Esophagus muscularis mucosa (tissue), 4 donors: ENCODE measurements around the gene TBCEL. TPM values are rescaled to one million over a fixed set of nuclear protein-coding genes. Genes with fewer than 3 reads are reported as not detected.

Experiments
- DNase-seq: peaks from one replicate; pipeline ENCODE4 v3.0.0-alpha.2; 2017; ENCODE audit errors: extremely low spot score
- H3K27ac ChIP-seq, 4 donors: fragments of 200-600 bp; sonication (generic); replicated peaks in 1 of 4; 1 replicate in 3 of 4; 2 replicates in 1 of 4; pipeline ENCODE4 v1.5.1; 2016 to 2019; ENCODE audit warnings: mild to moderate bottlenecking in 1 of 4
- H3K27me3 ChIP-seq, 4 donors: fragments of 200-600 bp; sonication (generic); one replicate each; pipeline versions ENCODE4 v1.5.1 to v1.6.0; 2016 to 2019
- H3K36me3 ChIP-seq, 4 donors: fragments of 200-600 bp; sonication (generic); one replicate each; pipeline ENCODE4 v1.5.1; 2016 to 2019
- H3K4me1 ChIP-seq, 4 donors: fragments of 200-600 bp; sonication (generic); one replicate each; pipeline ENCODE4 v1.5.1; 2016 to 2019
- H3K4me3 ChIP-seq, 4 donors: fragments of 200-600 bp; sonication (generic); 1 replicate in 2 of 4; 2 replicates in 2 of 4; pipeline ENCODE4 v1.5.1; 2016 to 2019; ENCODE audit warnings: mild to moderate bottlenecking in 4 of 4, moderate library complexity in 1 of 4
- H3K9me3 ChIP-seq, 4 donors: fragments of 200-600 bp; sonication (generic); 1 replicate in 3 of 4; 2 replicates in 1 of 4; pipeline ENCODE4 v1.5.1; 2016 to 2019
- EP300 ChIP-seq: sonication (generic); formaldehyde crosslinking; IDR thresholded peaks from one replicate; pipeline ENCODE4 v1.6.1; 2017; ENCODE audit warnings: antibody characterized with exemption
- POLR2A ChIP-seq: fragments of 450-650 bp; IDR thresholded peaks from one replicate; pipeline ENCODE4 v1.6.1; 2017; ENCODE audit warnings: antibody characterized with exemption, moderate library complexity, mild to moderate bottlenecking, low read depth
- POLR2AphosphoS5 ChIP-seq, 2 donors: sonication (generic); formaldehyde crosslinking; IDR thresholded peaks; one replicate each; pipeline ENCODE4 v1.6.1; 2017; ENCODE audit warnings: antibody characterized with exemption in 2 of 2
- WGBS: methylation state at CpG from one replicate; pipeline ENCODE4 v1.1.5; 2018; 5-methylcytosine and 5-hydroxymethylcytosine counted together
- intact Hi-C: fragments of 100-400 bp; cut with DNase I; formaldehyde crosslinking; loops from one replicate; pipeline ENCODE4 v1.15.1; 2023
- total RNA-seq, 4 donors: library from RNA; depleted of rRNA; stranded (reverse); fragments of >200 nt; gene quantifications; one replicate each; pipeline versions ENCODE4 v1.1.0 to v1.2.1, GENCODE V29; 2016
- TF ChIP-seq, protein P1 (sequence below), 3 experiments: fragments of 200-600 bp in 2 of 3; fragments of 450-650 bp in 1 of 3; sonication (generic) in 2 of 3; IDR thresholded peaks; one replicate each; pipeline ENCODE4 v1.5.1; 2017 to 2019; ENCODE audit warnings: antibody characterized with exemption in 3 of 3, mild to moderate bottlenecking in 2 of 3, moderate library complexity in 1 of 3

Gene TBCEL
- total RNA-seq, 4 donors from 2014 or later = 25.0 to 31.4 (median 27.9) TPM

DNA sequence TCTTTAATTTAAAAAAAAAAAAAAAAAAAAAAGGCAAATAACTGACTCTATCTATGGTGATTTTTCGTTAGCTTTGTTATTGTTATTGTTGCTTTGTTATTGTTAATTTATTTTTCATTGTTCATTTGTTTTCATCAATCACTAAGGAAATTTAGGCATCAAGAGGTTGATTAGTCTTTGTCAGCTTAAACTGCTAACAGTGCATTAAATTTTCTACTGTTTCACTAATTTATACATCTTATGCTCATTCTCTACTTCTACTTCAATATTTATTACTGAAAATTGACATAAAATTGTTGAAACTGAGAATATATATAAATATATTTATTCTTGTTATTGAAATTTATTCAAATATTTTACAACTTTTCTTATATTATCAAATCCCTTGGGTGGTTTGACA lies 24.0 kb downstream of the TBCEL start:
- no peaks in the 10 kb centered on the region for H3K27me3 ChIP-seq
- TF ChIP-seq EP300 (no peak), POLR2A (no peak)
- DNase-seq = no peak
- no peaks in the 10 kb centered on the region for H3K4me1 ChIP-seq
- H3K36me3 ChIP-seq = peaks cover 13 to 57% (median 31%) of the 10 kb centered on the region in 4 donors
- intact Hi-C loops = no loop called here
- H3K9me3 ChIP-seq = no peaks in the 10 kb centered on the region
- 87% methylated on average over 1 of the region's 1 CpG for WGBS
- no peak overlapping the region for H3K27ac ChIP-seq
- H3K4me3 ChIP-seq = no peak overlapping the region

DNA sequence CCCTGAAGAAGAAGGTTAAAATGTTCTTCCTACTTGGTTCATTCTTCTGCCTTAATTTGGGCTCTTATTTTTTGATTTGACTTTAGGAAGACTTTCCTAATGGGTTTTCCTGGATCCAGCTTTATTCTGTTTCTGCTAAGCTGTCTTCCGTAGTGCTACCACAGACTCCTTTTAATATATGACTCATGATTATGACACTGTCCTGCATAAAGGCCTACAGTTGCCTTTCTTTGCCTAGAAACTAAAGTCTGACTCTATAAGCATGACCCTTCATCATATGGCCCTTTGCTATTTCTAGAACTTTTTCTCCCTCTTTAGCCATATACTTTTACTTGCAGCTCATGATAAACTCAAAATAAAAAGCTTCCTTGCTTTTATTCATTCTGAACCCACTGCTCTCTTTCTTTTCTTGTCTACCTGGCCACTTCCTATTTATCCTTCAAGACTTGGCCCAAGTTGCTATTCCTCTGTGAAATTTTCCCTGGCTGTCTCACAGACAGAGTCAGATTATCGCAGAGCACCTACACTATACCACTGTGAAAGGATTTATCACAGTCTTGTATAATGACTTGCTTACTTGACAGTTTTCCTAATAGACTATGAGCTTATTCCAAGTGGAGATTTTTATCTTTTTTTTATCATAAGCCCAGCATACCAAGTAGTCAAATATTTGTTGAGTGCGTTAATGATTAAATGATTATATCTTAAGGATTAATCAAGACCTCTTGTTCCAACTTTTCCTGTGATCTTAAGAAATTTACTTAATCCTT lies 24.7 kb downstream of the TBCEL start:
- Histone ChIP-seq H3K27ac (no peak overlapping the region), H3K9me3 (no peaks in the 10 kb centered on the region), H3K4me3 (no peak overlapping the region), H3K27me3 (no peaks in the 10 kb centered on the region), H3K4me1 (no peaks in the 10 kb centered on the region), H3K36me3 (peaks cover 19 to 64% (median 35%) of the 10 kb centered on the region in 4 donors)
- 95% methylated on average over 3 of the region's 3 CpGs for WGBS
- TF ChIP-seq EP300 (no peak), POLR2A (no peak), POLR2AphosphoS5 (IDR thresholded peaks at IDR 0.05) (no peak)
- TF ChIP-seq, protein P1, sequence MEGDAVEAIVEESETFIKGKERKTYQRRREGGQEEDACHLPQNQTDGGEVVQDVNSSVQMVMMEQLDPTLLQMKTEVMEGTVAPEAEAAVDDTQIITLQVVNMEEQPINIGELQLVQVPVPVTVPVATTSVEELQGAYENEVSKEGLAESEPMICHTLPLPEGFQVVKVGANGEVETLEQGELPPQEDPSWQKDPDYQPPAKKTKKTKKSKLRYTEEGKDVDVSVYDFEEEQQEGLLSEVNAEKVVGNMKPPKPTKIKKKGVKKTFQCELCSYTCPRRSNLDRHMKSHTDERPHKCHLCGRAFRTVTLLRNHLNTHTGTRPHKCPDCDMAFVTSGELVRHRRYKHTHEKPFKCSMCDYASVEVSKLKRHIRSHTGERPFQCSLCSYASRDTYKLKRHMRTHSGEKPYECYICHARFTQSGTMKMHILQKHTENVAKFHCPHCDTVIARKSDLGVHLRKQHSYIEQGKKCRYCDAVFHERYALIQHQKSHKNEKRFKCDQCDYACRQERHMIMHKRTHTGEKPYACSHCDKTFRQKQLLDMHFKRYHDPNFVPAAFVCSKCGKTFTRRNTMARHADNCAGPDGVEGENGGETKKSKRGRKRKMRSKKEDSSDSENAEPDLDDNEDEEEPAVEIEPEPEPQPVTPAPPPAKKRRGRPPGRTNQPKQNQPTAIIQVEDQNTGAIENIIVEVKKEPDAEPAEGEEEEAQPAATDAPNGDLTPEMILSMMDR (IDR thresholded peaks at IDR 0.05) = no peak
- no peak for DNase-seq
- intact Hi-C loops = no loop called here

DNA sequence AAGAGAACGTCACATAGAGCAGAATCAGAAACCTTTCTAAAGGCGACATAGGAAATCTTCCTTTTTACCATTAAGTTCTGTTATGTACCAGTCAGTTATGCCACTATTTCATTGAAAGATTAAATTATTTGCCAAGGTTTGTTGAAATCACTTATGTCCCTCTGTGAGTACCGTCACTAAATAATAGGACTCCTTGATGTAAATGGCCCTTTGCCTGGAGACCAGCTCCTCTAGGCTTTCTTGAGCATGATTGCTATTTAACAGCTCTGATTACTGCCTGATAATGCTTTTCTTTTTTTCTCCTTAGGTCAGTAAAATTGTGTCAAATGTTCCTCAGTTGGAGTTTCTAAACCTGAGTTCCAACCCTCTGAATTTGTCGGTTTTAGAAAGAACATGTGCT lies 29.3 kb downstream of the TBCEL start:
- Histone ChIP-seq H3K4me1 (no peaks in the 10 kb centered on the region), H3K9me3 (no peaks in the 10 kb centered on the region), H3K27me3 (no peaks in the 10 kb centered on the region), H3K36me3 (peaks cover 37 to 82% (median 65%) of the 10 kb centered on the region in 4 donors), H3K27ac (no peak overlapping the region), H3K4me3 (no peak overlapping the region)
- WGBS = 92% methylated on average over 4 of the region's 4 CpGs
- TF ChIP-seq POLR2A (no peak), POLR2AphosphoS5 (IDR thresholded peaks at IDR 0.05) (no peak), EP300 (no peak)
- TF ChIP-seq, protein P1 (IDR thresholded peaks at IDR 0.05) = no peak
- intact Hi-C loops = no loop called here
- DNase-seq = no peak

DNA sequence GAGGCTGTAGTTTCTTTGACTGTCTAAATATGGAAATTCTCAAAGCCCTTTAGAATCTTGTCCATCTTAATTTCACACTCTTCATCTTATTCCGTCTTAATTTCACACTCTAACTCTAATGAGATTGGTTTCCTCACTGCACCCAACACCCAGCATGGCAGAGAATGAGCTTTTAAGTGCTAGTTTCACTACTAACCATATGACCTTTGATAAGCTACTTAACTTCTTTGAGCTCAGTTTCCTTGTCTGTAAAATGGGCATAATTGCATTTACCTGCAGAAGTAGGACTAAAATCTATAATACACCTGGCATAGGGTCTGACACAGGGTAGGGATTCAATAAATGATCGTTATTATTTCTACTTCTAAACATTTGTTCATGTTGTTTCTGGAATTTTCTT lies 30.4 kb downstream of the TBCEL start:
- WGBS = 95% methylated on average over 2 of the region's 2 CpGs

DNA sequence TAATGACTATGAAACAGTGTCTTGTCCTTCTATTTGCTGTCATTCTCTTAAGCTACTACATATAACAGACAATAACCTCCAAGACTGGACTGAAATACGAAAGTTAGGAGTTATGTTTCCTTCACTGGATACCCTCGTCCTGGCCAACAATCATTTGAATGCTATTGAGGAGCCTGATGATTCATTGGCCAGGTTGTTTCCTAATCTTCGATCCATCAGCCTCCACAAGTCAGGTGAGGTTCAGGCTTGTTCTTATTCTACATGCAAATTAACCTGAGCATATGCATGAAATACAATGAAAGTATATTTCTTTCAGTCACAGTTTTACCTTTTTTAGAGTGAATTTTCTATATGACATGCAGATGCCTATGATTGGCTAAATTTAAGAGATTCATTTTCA lies 31.2 kb downstream of the TBCEL start:
- peaks cover 32 to 78% (median 59%) of the 10 kb centered on the region in 4 donors for H3K36me3 ChIP-seq
- no peak overlapping the region for H3K4me3 ChIP-seq
- no peaks in the 10 kb centered on the region for H3K4me1 ChIP-seq
- TF ChIP-seq POLR2A (no peak), POLR2AphosphoS5 (IDR thresholded peaks at IDR 0.05) (no peak), EP300 (no peak)
- TF ChIP-seq, protein P1 (IDR thresholded peaks at IDR 0.05) = no peak
- DNase-seq = no peak
- intact Hi-C loops = no loop called here
- WGBS = 91% methylated on average over 3 of the region's 3 CpGs
- no peaks in the 10 kb centered on the region for H3K27me3 ChIP-seq
- no peaks in the 10 kb centered on the region for H3K9me3 ChIP-seq
- H3K27ac ChIP-seq = no peak overlapping the region

More for the DNA sequence above, 30.4 kb downstream of the TBCEL start:
- Histone ChIP-seq H3K27me3 (no peaks in the 10 kb centered on the region), H3K36me3 (peaks cover 32 to 81% (median 62%) of the 10 kb centered on the region in 4 donors), H3K4me3 (no peak overlapping the region), H3K27ac (no peak overlapping the region), H3K9me3 (no peaks in the 10 kb centered on the region), H3K4me1 (no peaks in the 10 kb centered on the region)
- DNase-seq = no peak
- TF ChIP-seq POLR2AphosphoS5 (IDR thresholded peaks at IDR 0.05) (no peak), POLR2A (no peak), EP300 (no peak)
- TF ChIP-seq, protein P1 (IDR thresholded peaks at IDR 0.05) = no peak
- intact Hi-C loops = no loop called here
